Sigmoid colon (tissue), 4 donors: ENCODE measurements around the gene SDK1.

Experiments
- EP300 ChIP-seq, 4 donors: sonication (generic); formaldehyde crosslinking; IDR thresholded peaks; one replicate each; pipeline ENCODE4 v1.6.1; 2017; ENCODE audit warnings: antibody characterized with exemption in 4 of 4
- POLR2A ChIP-seq, 2 donors: fragments of 450-650 bp; IDR thresholded peaks; one replicate each; pipeline ENCODE4 v1.6.1; 2016; ENCODE audit warnings: antibody characterized with exemption in 2 of 2, mild to moderate bottlenecking in 2 of 2, moderate library complexity in 2 of 2

DNA sequence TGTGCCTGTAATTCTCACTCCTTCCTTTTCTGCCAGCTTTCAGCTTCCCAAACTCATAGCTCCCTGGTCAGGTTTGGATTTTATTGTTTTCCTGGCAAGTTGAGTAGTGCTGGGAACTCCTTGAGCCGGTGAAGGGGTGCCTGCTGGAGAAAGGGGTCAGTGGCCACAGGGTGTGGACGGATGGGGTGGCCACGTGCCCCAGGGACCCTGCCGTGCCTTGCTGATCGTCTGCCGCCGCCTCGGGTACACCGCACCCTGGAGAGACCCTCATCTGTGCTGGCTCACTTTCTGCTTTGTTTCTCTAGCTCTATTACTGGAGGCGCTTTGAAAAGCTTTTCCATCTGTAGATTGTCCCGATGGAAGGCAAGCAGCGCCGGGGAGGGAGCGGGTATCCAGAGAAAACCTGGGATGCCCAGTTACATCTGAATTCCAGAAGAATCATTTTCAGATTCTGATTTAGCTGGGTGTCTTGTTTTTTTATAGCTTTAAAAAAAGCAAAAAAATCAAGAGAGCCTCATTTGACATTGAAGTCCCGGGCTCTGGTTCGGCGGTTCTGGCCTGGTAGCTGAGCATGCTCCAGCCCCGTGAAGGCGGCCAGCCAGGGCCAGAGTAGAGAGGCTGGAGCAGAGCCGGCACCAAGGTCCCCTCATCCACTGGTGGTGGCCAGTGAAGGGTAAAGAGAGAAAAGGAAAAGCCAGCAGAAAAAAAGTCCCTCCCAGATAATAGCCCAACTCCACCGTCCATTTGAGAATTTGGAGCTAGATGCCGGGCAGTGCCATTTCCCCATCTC is 870.1 kb downstream of the SDK1 start:
- TF ChIP-seq EP300 (IDR thresholded peaks at IDR 0.05) (no peak), POLR2A (IDR thresholded peaks at IDR 0.05) (no peak)
